ENCODE data around the gene TUBGCP3.

DNA sequence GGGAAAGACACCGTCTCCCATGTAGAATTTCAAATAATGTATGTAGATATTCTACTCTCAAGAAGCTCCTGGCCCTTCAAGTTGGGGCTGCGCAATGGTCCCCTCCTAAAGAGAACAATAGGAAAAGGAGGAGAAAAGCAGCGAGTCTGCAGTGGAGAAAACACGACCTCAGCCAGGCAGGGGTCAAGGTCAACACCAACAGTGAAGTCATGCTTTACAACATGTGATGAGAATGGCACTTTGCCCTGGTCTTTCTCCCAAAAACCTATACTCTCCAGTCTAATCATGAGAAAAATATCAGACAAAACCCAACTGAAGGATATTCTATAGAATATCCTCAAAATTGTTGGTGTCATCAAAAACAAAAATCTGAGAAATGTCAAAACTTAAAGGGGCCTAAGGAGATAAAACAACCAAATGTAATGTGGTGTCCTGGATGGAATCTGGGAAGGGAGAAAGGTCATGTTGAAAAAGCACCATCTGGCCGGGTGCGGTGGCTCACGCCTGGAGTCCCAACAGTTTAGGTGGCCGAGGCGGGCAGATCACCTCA lies 110.8 kb downstream of the TUBGCP3 start:
- TF ChIP-seq POLR2A (IDR thresholded peaks at IDR 0.05) = no peak
- TF ChIP-seq, protein P1, sequence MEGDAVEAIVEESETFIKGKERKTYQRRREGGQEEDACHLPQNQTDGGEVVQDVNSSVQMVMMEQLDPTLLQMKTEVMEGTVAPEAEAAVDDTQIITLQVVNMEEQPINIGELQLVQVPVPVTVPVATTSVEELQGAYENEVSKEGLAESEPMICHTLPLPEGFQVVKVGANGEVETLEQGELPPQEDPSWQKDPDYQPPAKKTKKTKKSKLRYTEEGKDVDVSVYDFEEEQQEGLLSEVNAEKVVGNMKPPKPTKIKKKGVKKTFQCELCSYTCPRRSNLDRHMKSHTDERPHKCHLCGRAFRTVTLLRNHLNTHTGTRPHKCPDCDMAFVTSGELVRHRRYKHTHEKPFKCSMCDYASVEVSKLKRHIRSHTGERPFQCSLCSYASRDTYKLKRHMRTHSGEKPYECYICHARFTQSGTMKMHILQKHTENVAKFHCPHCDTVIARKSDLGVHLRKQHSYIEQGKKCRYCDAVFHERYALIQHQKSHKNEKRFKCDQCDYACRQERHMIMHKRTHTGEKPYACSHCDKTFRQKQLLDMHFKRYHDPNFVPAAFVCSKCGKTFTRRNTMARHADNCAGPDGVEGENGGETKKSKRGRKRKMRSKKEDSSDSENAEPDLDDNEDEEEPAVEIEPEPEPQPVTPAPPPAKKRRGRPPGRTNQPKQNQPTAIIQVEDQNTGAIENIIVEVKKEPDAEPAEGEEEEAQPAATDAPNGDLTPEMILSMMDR (IDR thresholded peaks at IDR 0.05) = no peak
